H1 (cell line): ENCODE data around the gene DLG5.

Experiments
- EGR1 ChIP-seq: IDR thresholded peaks from 2 replicates; pipeline ENCODE4 v1.6.1; 2011; ENCODE audit warnings: low read depth, low read length, borderline replicate concordance
- POLR2A ChIP-seq, 2 experiments: IDR thresholded peaks; 1 replicate in 1 of 2; 2 replicates in 1 of 2; pipeline ENCODE4 v1.6.1; 2011; ENCODE audit warnings: low read depth in 2 of 2, low read length in 2 of 2, mild to moderate bottlenecking in 2 of 2; ENCODE audit errors: control extremely low read depth in 1 of 2
- TF ChIP-seq, protein P1 (sequence below), 3 experiments: IDR thresholded peaks; 1 replicate in 2 of 3; 2 replicates in 1 of 3; pipeline versions ENCODE4 v1.5.1 to v1.6.1; 2011; ENCODE audit warnings: low read length in 3 of 3, mild to moderate bottlenecking in 3 of 3, inconsistent platforms in 2 of 3, low read depth in 1 of 3, moderate library complexity in 1 of 3; ENCODE audit not compliant: insufficient read depth in 1 of 3; ENCODE audit errors: control extremely low read depth in 1 of 3

- no peak for TF ChIP-seq EGR1
- no peak for TF ChIP-seq POLR2A (IDR thresholded peaks at IDR 0.05; ENCODE audit: control extremely low read depth in 1 of 2, low read depth in 2 of 2, low read length in 2 of 2)
- TF ChIP-seq, protein P1, sequence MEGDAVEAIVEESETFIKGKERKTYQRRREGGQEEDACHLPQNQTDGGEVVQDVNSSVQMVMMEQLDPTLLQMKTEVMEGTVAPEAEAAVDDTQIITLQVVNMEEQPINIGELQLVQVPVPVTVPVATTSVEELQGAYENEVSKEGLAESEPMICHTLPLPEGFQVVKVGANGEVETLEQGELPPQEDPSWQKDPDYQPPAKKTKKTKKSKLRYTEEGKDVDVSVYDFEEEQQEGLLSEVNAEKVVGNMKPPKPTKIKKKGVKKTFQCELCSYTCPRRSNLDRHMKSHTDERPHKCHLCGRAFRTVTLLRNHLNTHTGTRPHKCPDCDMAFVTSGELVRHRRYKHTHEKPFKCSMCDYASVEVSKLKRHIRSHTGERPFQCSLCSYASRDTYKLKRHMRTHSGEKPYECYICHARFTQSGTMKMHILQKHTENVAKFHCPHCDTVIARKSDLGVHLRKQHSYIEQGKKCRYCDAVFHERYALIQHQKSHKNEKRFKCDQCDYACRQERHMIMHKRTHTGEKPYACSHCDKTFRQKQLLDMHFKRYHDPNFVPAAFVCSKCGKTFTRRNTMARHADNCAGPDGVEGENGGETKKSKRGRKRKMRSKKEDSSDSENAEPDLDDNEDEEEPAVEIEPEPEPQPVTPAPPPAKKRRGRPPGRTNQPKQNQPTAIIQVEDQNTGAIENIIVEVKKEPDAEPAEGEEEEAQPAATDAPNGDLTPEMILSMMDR (IDR thresholded peaks at IDR 0.05; ENCODE audit: control extremely low read depth in 1 of 3, insufficient read depth in 1 of 3, low read depth in 1 of 3, low read length in 3 of 3) = no peak
Observed at GRCh38 chr10:77927402-77928246, 1.1 kb upstream of the DLG5 start.
